CD4-positive, alpha-beta T cell treated with Interferon gamma for 1 hour (primary cell): Measurements from ENCODE around the gene NKX6-2.
"Not testable (repeated sequence)": the region's sequence is repeated elsewhere in the genome, so short reads cannot be mapped to it uniquely, and the experiment has no call there.

Source experiments
- DNase-seq: peaks from one replicate; pipeline ENCODE4 v3.0.0-alpha.2; 2020

Gene NKX6-2

GRCh38 chr10:132812520-132812919, 26.6 kb upstream of the NKX6-2 start:
- DNase-seq, result no peak

GRCh38 chr10:132811891-132812481, 26.0 kb upstream of the NKX6-2 start:
- DNase-seq, result no peak

GRCh38 chr10:132810807-132811700, 25.1 kb upstream of the NKX6-2 start:
- DNase-seq, result no peak

GRCh38 chr10:132810141-132810806, 24.3 kb upstream of the NKX6-2 start:
- DNase-seq, result no peak

GRCh38 chr10:132809232-132810140, 23.5 kb upstream of the NKX6-2 start:
- no peak for DNase-seq

- DNase-seq, result no peak
Measured at GRCh38 chr10:132808383-132809231, 22.7 kb upstream of the NKX6-2 start.

GRCh38 chr10:132807621-132808049, 21.7 kb upstream of the NKX6-2 start:
- no peak for DNase-seq

- no peak for DNase-seq
Measured at GRCh38 chr10:132806561-132807003, 20.6 kb upstream of the NKX6-2 start.

- DNase-seq, result no peak
Measured at GRCh38 chr10:132806110-132806509, 20.2 kb upstream of the NKX6-2 start.

- no peak for DNase-seq
Measured at GRCh38 chr10:132805599-132805998, 19.7 kb upstream of the NKX6-2 start.

GRCh38 chr10:132804785-132805426, 19.0 kb upstream of the NKX6-2 start:
- no peak for DNase-seq

- no peak for DNase-seq
Measured at GRCh38 chr10:132804287-132804686, 18.3 kb upstream of the NKX6-2 start.

GRCh38 chr10:132803416-132804210, 17.7 kb upstream of the NKX6-2 start:
- DNase-seq, result no peak

GRCh38 chr10:132802694-132803320, 16.9 kb upstream of the NKX6-2 start:
- DNase-seq, result no peak

- DNase-seq, result no peak
Measured at GRCh38 chr10:132802048-132802447, 16.1 kb upstream of the NKX6-2 start.

GRCh38 chr10:132799865-132800264, 13.9 kb upstream of the NKX6-2 start:
- no peak for DNase-seq

- no peak for DNase-seq
Measured at GRCh38 chr10:132798876-132799275, 12.9 kb upstream of the NKX6-2 start.

GRCh38 chr10:132798403-132798802, 12.5 kb upstream of the NKX6-2 start:
- DNase-seq, result no peak

GRCh38 chr10:132797986-132798385, 12.0 kb upstream of the NKX6-2 start:
- not testable (repeated sequence) for DNase-seq

GRCh38 chr10:132796846-132797245, 10.9 kb upstream of the NKX6-2 start:
- DNase-seq, result no peak
